Right lobe of liver (tissue), 4 donors: Measurements from ENCODE around the gene GLTP.

Experiments used
- POLR2A ChIP-seq: fragments of 450-650 bp; IDR thresholded peaks from one replicate; pipeline ENCODE4 v1.6.1; 2017; ENCODE audit warnings: antibody characterized with exemption, mild to moderate bottlenecking
- TF ChIP-seq, protein P1 (sequence below), 4 donors: fragments of 200-600 bp in 3 of 4; fragments of 450-650 bp in 1 of 4; IDR thresholded peaks; one replicate each; pipeline versions ENCODE4 v1.5.1 to v1.8.0; 2016 to 2022; ENCODE audit warnings: antibody characterized with exemption in 4 of 4, mild to moderate bottlenecking in 2 of 4
- donor health status: DM: no; HTN: no; CAD: no.
- donor health status: DM: no; HTN: no; CAD: no.
- donor health status: DM: no; HTN: yes; CAD: no.

DNA sequence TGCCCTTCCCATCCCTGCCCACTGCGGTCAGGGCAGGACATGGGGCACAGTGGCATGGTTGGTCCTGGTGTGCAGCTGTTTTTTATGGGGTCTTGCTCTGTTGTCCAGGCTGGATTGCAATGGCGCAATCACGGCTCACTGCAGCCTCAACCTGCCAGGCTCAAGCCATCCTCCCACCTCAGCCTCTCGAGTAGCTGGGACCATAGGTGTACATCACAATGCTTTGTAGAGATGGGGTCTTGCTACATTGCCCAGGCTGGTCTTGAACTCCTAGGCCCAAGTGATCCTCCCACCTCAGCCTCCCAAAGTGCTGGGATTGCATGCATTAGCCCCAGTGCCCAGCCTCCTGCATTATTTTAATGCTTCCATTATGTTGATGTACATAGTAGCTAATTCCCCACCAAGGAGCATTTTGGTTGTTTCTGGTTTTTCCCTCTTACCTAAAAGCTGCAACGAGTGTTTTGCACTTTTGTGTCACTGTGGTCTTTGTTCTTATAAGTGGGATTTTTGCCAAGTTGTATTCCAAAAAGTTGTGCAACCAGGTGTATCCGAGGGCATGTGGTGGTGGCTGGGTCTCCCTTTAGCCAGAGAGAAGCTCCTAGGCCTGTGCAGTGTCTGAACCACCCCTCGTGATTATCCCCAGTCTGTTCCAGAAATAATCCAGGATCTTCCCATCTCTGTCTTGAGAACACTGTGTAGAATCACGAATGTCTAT, 30.1 kb upstream of the GLTP start:
- TF ChIP-seq, protein P1, sequence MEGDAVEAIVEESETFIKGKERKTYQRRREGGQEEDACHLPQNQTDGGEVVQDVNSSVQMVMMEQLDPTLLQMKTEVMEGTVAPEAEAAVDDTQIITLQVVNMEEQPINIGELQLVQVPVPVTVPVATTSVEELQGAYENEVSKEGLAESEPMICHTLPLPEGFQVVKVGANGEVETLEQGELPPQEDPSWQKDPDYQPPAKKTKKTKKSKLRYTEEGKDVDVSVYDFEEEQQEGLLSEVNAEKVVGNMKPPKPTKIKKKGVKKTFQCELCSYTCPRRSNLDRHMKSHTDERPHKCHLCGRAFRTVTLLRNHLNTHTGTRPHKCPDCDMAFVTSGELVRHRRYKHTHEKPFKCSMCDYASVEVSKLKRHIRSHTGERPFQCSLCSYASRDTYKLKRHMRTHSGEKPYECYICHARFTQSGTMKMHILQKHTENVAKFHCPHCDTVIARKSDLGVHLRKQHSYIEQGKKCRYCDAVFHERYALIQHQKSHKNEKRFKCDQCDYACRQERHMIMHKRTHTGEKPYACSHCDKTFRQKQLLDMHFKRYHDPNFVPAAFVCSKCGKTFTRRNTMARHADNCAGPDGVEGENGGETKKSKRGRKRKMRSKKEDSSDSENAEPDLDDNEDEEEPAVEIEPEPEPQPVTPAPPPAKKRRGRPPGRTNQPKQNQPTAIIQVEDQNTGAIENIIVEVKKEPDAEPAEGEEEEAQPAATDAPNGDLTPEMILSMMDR (IDR thresholded peaks at IDR 0.05), result no peak
- TF ChIP-seq POLR2A, result no peak
